Heart right ventricle (tissue), 16 donors: ENCODE measurements around the gene TGFBR2. TPM values are rescaled to one million over a fixed set of nuclear protein-coding genes. Genes with fewer than 3 reads are reported as not detected.

Experiments used
- ATAC-seq, 8 donors: fragments of 200-7000 bp; cut with Tn5 transposase; one replicate each; pipeline ENCODE4 v1.9.1; 2020; ENCODE audit warnings: mild to moderate bottlenecking in 8 of 8, moderate library complexity in 8 of 8, moderate number of reproducible peaks in 1 of 8
- DNase-seq, 2 donors: peaks; one replicate each; pipeline ENCODE4 v3.0.0-alpha.2; 2020
- H3K27ac ChIP-seq, 10 donors: fragments of 200-600 bp; sonication (generic) in 2 of 10; one replicate each; pipeline versions ENCODE4 v1.5.0 to v1.8.0; 2020 to 2022; ENCODE audit warnings: mild to moderate bottlenecking in 3 of 10
- H3K27me3 ChIP-seq, 7 donors: fragments of 200-600 bp; one replicate each; pipeline ENCODE4 v1.8.0; 2021 to 2022; ENCODE audit warnings: mild to moderate bottlenecking in 2 of 7
- H3K36me3 ChIP-seq, 9 donors: fragments of 200-600 bp; sonication (generic) in 1 of 9; one replicate each; pipeline versions ENCODE4 v1.5.0 to v1.8.0; 2020 to 2022; ENCODE audit warnings: mild to moderate bottlenecking in 2 of 9
- H3K4me1 ChIP-seq, 9 donors: fragments of 200-600 bp; sonication (generic) in 1 of 9; one replicate each; pipeline versions ENCODE4 v1.5.0 to v1.8.0; 2020 to 2022; ENCODE audit warnings: mild to moderate bottlenecking in 4 of 9
- H3K4me3 ChIP-seq, 10 donors: fragments of 200-600 bp; sonication (generic) in 2 of 10; one replicate each; pipeline versions ENCODE4 v1.5.0 to v1.8.0; 2020 to 2022; ENCODE audit warnings: mild to moderate bottlenecking in 7 of 10, moderate library complexity in 2 of 10
- H3K9me3 ChIP-seq, 11 donors: fragments of 200-600 bp in 10 of 11; sonication (generic) in 2 of 11; one replicate each; pipeline versions ENCODE4 v1.5.0 to v1.8.0; 2013 to 2022; ENCODE audit warnings: mild to moderate bottlenecking in 2 of 11, control low read depth in 1 of 11, moderate library complexity in 1 of 11
- CTCF ChIP-seq, 9 donors: fragments of 200-600 bp; sonication (generic) in 2 of 9; IDR thresholded peaks; one replicate each; pipeline versions ENCODE4 v1.5.0 to v1.8.0; 2021 to 2022; ENCODE audit warnings: antibody characterized with exemption in 9 of 9, mild to moderate bottlenecking in 5 of 9, moderate library complexity in 1 of 9
- WGBS, 2 donors: extraction: QIAGEN DNeasy Blood & Tissue Kit; methylation state at CpG; one replicate each; pipeline ENCODE4 v1.1.7; 2013; ENCODE audit warnings: inconsistent platforms in 1 of 2; 5-methylcytosine and 5-hydroxymethylcytosine counted together
- intact Hi-C, 10 donors: fragments of 100-400 bp; cut with DNase I; formaldehyde crosslinking; loops; one replicate each; pipeline versions ENCODE4 v1.11.1 to v1.14.2; 2022
- polyA plus RNA-seq, 2 donors: library from polyadenylated mRNA; stranded (reverse); fragments of 200-250 nt; gene quantifications; one replicate each; pipeline ENCODE4 v1.2.3, GENCODE V29; 2013
- total RNA-seq, 10 donors: library from RNA; stranded (reverse); fragmentation: NEBNext Ultra II Directional in 3 of 10; extraction: Animal tissue kit (Norgen Biotek cat#: 25700) in 3 of 10; gene quantifications; one replicate each; pipeline versions ENCODE4 v1.2.1 to v1.2.4, GENCODE V29; 2021 to 2023
- donor health status: Arrhythmogenic right ventricular cardiomyopathy.
- donor health status: ischemic (EF 13 %, LVEDD 7.1; RV severe dilation, severe dysfunction).
- donor health status: healthy with polysubstance abuse.
- donor health status: DM: no; HTN: yes; CAD: no.
- donor health status: DM: no; HTN: no; CAD: no.
- donor health status: ischemic (EF 25% LVEDD 6.9; RV normal size, moderate dysfunction).
- donor health status: ischemic (EF 25% LVEDD 5.7; RV mildly dilated, moderate dysfunction).
- donor health status: healthy.
- donor health status: DM: yes; HTN: yes; CAD: no.
- donor health status: Ischemic cardiomyopathy.
- donor health status: ischemic (EF 35%, LVEDD 5.7; RV mildly dilated, moderate dysfunction).
- donor health status: nonischemic (EF 11% LVEDD 7.7; RV severe dilation, severe dysfunction).
- donor health status: DM: yes; HTN: yes; CAD: no.
- donor health status: PGD.
- donor health status: ischemic (EF 29% LVEDD 5.4; RV normal size, mild dysfunction).
- donor health status: nonischemic (EF 23%, LVEDD 6.1; RV moderate dilation, normal function).

Gene TGFBR2
- total and polyA plus RNA-seq, 12 donors = 14.6 to 197 (median 82.8) TPM

GRCh38 chr3:30662836-30663235 lies 56.4 kb downstream of the TGFBR2 start:
- Histone ChIP-seq H3K4me3 (no peak overlapping the region), H3K27ac (peak overlapping the region in 3 of 10 donors; percentile 5 to 32 (median 6)), H3K36me3 (peaks cover 0 to 50% (median 0%) of the 10 kb centered on the region in 9 donors), H3K9me3 (no peaks in the 10 kb centered on the region), H3K4me1 (peaks cover 7 to 100% (median 97%) of the 10 kb centered on the region in 9 donors), H3K27me3 (no peaks in the 10 kb centered on the region)
- ATAC-seq (no peak), DNase-seq (no peak)
- TF ChIP-seq CTCF (IDR thresholded peaks at IDR 0.05) = no peak
- intact Hi-C loops = loop anchor here in 1 of 10 donors (5.0 kb wide), 1 partner anchor 36 kb away; no protein-coding TSS in a partner anchor
- WGBS, 2 donors = 33 to 35% methylated on average over 3 of the region's 3 CpGs

- intact Hi-C loops = loop anchor here in 1 of 10 donors (5.0 kb wide), 1 partner anchor 36 kb away; no protein-coding TSS in a partner anchor
- DNase-seq = no peak
- no peak for TF ChIP-seq CTCF (IDR thresholded peaks at IDR 0.05)
- ATAC-seq = no peak
- Histone ChIP-seq H3K27ac (peak overlapping the region in 5 of 10 donors; percentile 20 to 64 (median 33)), H3K9me3 (no peaks in the 10 kb centered on the region), H3K4me1 (peaks cover 7 to 99% (median 97%) of the 10 kb centered on the region in 9 donors), H3K36me3 (peaks cover 0 to 55% (median 0%) of the 10 kb centered on the region in 9 donors), H3K27me3 (no peaks in the 10 kb centered on the region), H3K4me3 (no peak overlapping the region)
- WGBS, 2 donors = 79 to 82% methylated on average over 4 of the region's 4 CpGs
Observed at GRCh38 chr3:30663533-30664241, 57.3 kb downstream of the TGFBR2 start.

- Histone ChIP-seq H3K36me3 (peaks cover 0 to 63% (median 0%) of the 10 kb centered on the region in 9 donors), H3K4me1 (peaks cover 7 to 98% (median 89%) of the 10 kb centered on the region in 9 donors), H3K27me3 (no peaks in the 10 kb centered on the region), H3K9me3 (no peaks in the 10 kb centered on the region), H3K4me3 (no peak overlapping the region), H3K27ac (peak overlapping the region in 7 of 10 donors; percentile 9 to 64 (median 33))
- DNase-seq (no peak), ATAC-seq (no peak)
- intact Hi-C loops = loop anchor here in 1 of 10 donors (5.0 kb wide), 1 partner anchor 37 kb away; no protein-coding TSS in a partner anchor
- TF ChIP-seq CTCF (IDR thresholded peaks at IDR 0.05) = no peak
- 61 to 75% methylated on average over 8 of the region's 8 CpGs for WGBS, 2 donors
Observed at GRCh38 chr3:30664459-30664858, 58.1 kb downstream of the TGFBR2 start.

- TF ChIP-seq CTCF (IDR thresholded peaks at IDR 0.05) = no peak
- Histone ChIP-seq H3K27ac (peak overlapping the region in 7 of 10 donors; percentile 9 to 64 (median 33)), H3K4me3 (no peak overlapping the region), H3K4me1 (peaks cover 3 to 95% (median 87%) of the 10 kb centered on the region in 9 donors), H3K9me3 (no peaks in the 10 kb centered on the region), H3K36me3 (peaks cover 0 to 63% (median 0%) of the 10 kb centered on the region in 9 donors), H3K27me3 (no peaks in the 10 kb centered on the region)
- no peak for ATAC-seq
- intact Hi-C loops = loop anchor here in 1 of 10 donors (5.0 kb wide), 1 partner anchor 38 kb away; no protein-coding TSS in a partner anchor
- DNase-seq = no peak
- WGBS, 2 donors = 44 to 48% methylated on average over 6 of the region's 6 CpGs
Observed at GRCh38 chr3:30664884-30665283, 58.5 kb downstream of the TGFBR2 start.
